Measurements from ENCODE around the gene ABCG1. TPM values are rescaled to one million over a fixed set of nuclear protein-coding genes. Genes with fewer than 3 reads are reported as not detected.

ABCG1 gene
- total RNA-seq, 1 experiment from 2014 or later, result 5.6 TPM

DNA sequence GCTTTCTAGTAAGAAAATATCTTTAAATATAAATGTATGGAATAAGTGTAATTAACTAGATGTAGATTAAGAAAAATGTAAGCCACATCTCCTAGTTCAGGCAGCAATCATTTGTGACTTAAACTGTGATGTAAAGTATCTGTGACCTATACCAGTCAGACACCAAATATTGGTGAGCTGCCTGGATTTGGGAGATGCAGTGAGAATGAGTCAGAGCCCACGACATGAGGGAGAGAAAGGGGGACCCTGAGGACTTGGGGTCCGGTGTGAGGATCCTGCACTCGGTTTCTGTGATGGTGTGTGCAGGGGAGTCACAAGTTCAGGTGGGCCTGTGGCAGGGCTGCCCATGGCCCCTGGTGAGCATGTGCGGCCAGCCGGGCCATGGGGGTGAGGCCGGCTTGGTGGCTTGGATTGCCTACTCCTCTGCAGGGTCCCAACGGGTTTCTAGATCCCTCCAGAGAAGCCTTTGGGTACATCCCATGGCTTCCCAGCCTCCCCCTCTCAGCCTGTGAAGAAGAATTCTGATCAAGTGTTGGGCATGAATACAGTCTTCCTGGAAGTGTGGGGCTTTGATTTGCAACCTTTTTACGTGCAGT, 19.0 kb upstream of the ABCG1 start:
- no peak overlapping the region; the same call in 1 of the 2 replicates for H3K4me3 ChIP-seq
- no peaks in the 10 kb centered on the region for H3K27me3 ChIP-seq (ENCODE audit: insufficient read depth, low read depth)
- BruUV-seq (replicated peaks), result no TSS peak
- no peak for DNase-seq
- peak overlapping the region; percentile 82 for H3K27ac ChIP-seq
- no peaks in the 10 kb centered on the region for H3K9me3 ChIP-seq (ENCODE audit: insufficient read depth, low read depth)
- H3K4me1 ChIP-seq (replicated peaks; ENCODE audit: insufficient read depth), result peaks cover 37% of the 10 kb centered on the region
- TF ChIP-seq EZH2 (IDR thresholded peaks at IDR 0.05; ENCODE audit: low read depth), result no peak
- TF ChIP-seq, protein P1, sequence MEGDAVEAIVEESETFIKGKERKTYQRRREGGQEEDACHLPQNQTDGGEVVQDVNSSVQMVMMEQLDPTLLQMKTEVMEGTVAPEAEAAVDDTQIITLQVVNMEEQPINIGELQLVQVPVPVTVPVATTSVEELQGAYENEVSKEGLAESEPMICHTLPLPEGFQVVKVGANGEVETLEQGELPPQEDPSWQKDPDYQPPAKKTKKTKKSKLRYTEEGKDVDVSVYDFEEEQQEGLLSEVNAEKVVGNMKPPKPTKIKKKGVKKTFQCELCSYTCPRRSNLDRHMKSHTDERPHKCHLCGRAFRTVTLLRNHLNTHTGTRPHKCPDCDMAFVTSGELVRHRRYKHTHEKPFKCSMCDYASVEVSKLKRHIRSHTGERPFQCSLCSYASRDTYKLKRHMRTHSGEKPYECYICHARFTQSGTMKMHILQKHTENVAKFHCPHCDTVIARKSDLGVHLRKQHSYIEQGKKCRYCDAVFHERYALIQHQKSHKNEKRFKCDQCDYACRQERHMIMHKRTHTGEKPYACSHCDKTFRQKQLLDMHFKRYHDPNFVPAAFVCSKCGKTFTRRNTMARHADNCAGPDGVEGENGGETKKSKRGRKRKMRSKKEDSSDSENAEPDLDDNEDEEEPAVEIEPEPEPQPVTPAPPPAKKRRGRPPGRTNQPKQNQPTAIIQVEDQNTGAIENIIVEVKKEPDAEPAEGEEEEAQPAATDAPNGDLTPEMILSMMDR (conservative IDR thresholded peaks at IDR 0.05), result no peak
- peak overlapping the region; percentile 75 for H3K4me2 ChIP-seq
- H3F3A ChIP-seq (ENCODE audit: insufficient read depth, low read depth), result peaks cover 16% of the 10 kb centered on the region
- no peaks in the 10 kb centered on the region for H3K9me2 ChIP-seq (ENCODE audit: insufficient read depth)
- no peaks in the 10 kb centered on the region for H4K20me1 ChIP-seq (ENCODE audit: insufficient read depth)
- CTCF ChIA-PET, result no interaction called here
- POLR2A ChIA-PET (ENCODE audit: unreplicated experiment), result no interaction called here
- no peaks in the 10 kb centered on the region for H3K79me2 ChIP-seq (ENCODE audit: low read depth)
- H3K36me3 ChIP-seq (ENCODE audit: low read depth), result no peaks in the 10 kb centered on the region
- intact Hi-C loops (cut with micrococcal nuclease; ENCODE audit: unreplicated experiment), result no loop called here
- no peak overlapping the region for H2AFZ ChIP-seq

DNA sequence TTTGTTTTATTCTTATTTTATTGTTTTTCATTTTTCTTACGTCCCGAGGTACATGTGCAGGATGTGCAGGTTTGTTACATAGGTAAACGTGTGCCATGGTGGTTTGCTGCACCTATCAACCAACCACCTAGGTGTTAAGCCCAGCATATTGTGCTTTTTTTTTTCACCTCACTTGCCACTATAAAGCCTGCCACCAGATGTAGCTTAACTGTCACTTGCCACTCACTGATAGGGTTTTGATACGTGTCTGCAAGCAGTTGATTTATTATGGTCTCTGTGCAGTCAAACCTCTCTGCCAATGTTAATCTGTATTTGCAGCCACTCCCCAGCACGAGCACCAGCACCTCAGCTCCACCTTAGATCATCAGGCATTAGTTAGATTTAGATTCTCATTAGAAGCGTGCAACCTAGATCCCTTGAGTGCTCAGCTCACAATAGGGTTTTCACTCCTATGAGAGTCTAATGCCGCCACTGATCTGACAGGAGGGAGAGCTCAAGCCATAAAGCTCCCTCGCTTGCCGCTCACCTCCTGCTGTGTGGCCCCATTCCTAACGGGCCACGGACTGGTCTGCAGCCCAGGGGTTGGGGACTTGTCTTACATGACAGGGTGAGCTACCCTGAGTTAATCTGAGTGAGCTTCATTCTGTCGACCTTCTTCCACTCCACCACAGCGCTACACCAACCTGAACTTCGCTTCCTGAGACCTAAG, 17.9 kb upstream of the ABCG1 start:
- no peaks in the 10 kb centered on the region for H3K27me3 ChIP-seq (ENCODE audit: insufficient read depth, low read depth)
- no peaks in the 10 kb centered on the region for H3K79me2 ChIP-seq (ENCODE audit: low read depth)
- no peak overlapping the region for H3K4me3 ChIP-seq
- peaks cover 16% of the 10 kb centered on the region for H3F3A ChIP-seq (ENCODE audit: insufficient read depth, low read depth)
- TF ChIP-seq, protein P1 (conservative IDR thresholded peaks at IDR 0.05), result no peak
- TF ChIP-seq EZH2 (IDR thresholded peaks at IDR 0.05; ENCODE audit: low read depth), result no peak
- H3K4me1 ChIP-seq (replicated peaks; ENCODE audit: insufficient read depth), result peaks cover 27% of the 10 kb centered on the region
- H3K9me2 ChIP-seq (ENCODE audit: insufficient read depth), result no peaks in the 10 kb centered on the region
- no TSS peak for BruUV-seq (replicated peaks)
- H2AFZ ChIP-seq, result no peak overlapping the region
- POLR2A ChIA-PET (ENCODE audit: unreplicated experiment), result no interaction called here
- no peak overlapping the region for H3K27ac ChIP-seq
- no peak for DNase-seq
- CTCF ChIA-PET, result interaction anchor here (0.5 kb wide), 1 partner anchor 1445 kb away, joined by 17 read pairs; no protein-coding TSS in a partner anchor
- H3K36me3 ChIP-seq (ENCODE audit: low read depth), result no peaks in the 10 kb centered on the region
- no peaks in the 10 kb centered on the region for H3K9me3 ChIP-seq (ENCODE audit: insufficient read depth, low read depth)
- no peak overlapping the region for H3K4me2 ChIP-seq
- H4K20me1 ChIP-seq (ENCODE audit: insufficient read depth), result no peaks in the 10 kb centered on the region
- intact Hi-C loops (cut with micrococcal nuclease; ENCODE audit: unreplicated experiment), result no loop called here

DNA sequence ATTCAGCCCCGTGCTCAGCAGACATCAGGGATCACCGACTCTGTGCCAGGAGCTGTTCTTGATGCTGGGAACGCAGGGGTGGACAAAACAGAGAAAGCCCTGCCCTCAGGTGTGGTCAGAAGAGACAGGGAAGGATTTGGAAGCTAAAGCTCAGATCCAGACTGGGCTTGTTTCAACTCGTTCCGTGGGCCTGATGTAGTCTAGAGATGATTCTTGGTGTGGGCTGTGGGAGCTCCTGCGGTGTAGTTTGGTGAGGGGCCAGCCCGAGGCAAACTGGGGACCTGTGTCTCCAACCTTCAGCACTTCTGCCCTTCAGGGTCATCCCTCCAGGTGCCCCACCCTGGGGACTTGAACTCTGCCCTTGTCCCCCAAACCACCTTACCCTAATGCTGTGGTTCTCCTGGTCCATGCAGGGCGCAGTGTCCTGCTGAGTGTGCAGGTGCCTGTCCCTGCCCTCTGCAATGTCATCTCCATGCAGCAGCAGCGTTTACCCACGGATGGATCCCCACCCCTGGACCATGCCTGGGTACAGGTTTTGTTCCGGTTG, 17.3 kb upstream of the ABCG1 start:
- Histone ChIP-seq H4K20me1 (ENCODE audit: insufficient read depth) (no peaks in the 10 kb centered on the region), H3K9me2 (ENCODE audit: insufficient read depth) (no peaks in the 10 kb centered on the region), H3K4me2 (no peak overlapping the region), H3K79me2 (ENCODE audit: low read depth) (no peaks in the 10 kb centered on the region), H2AFZ (no peak overlapping the region), H3K27ac (no peak overlapping the region), H3K27me3 (ENCODE audit: insufficient read depth, low read depth) (no peaks in the 10 kb centered on the region), H3F3A (ENCODE audit: insufficient read depth, low read depth) (peaks cover 16% of the 10 kb centered on the region), H3K4me1 (replicated peaks; ENCODE audit: insufficient read depth) (peaks cover 24% of the 10 kb centered on the region), H3K4me3 (no peak overlapping the region), H3K36me3 (ENCODE audit: low read depth) (no peaks in the 10 kb centered on the region), H3K9me3 (ENCODE audit: insufficient read depth, low read depth) (no peaks in the 10 kb centered on the region)
- DNase-seq, result no peak
- TF ChIP-seq, protein P1 (conservative IDR thresholded peaks at IDR 0.05), result no peak
- TF ChIP-seq EZH2 (IDR thresholded peaks at IDR 0.05; ENCODE audit: low read depth), result no peak
- intact Hi-C loops (cut with micrococcal nuclease; ENCODE audit: unreplicated experiment), result no loop called here
- ChIA-PET POLR2A (ENCODE audit: unreplicated experiment) (no interaction called here), CTCF (interaction anchor here (0.5 kb wide), 1 partner anchor 1444 kb away, joined by 17 read pairs; no protein-coding TSS in a partner anchor)
- BruUV-seq (replicated peaks), result no TSS peak
